Measurements from ENCODE around the gene ST6GALNAC5. TPM values are rescaled to one million over a fixed set of nuclear protein-coding genes. Genes with fewer than 3 reads are reported as not detected.

Gene ST6GALNAC5
- total RNA-seq, 3 donors from 2014 or later (not counting 1 experiment from before 2014, with no cell fraction given): not detected

DNA sequence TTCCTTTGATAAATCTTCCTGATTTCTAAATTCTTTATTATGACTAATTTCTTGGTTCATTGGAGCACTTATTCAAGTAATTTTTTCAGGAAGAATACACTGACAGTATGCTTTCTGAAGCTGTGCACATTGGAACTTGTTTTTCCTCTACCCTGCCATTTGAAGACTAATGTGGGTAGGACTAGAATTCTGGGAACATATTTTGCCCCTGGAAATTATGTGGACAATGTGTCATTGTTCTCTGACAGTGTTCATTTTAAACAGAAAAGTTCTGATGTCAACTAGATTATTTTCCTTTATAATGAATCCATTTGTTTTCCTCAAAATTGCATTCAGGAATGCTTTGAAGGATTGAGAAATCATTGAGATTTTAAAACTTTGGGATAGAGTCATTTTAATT lies 34.8 kb upstream of the ST6GALNAC5 start:
- no peaks in the 10 kb centered on the region for H3K9me3 ChIP-seq (ENCODE audit: control insufficient read depth, insufficient read depth, low read length)
- H3K27me3 ChIP-seq (ENCODE audit: control insufficient read depth, insufficient read depth, low read length): no peaks in the 10 kb centered on the region
- TF ChIP-seq, protein P1, sequence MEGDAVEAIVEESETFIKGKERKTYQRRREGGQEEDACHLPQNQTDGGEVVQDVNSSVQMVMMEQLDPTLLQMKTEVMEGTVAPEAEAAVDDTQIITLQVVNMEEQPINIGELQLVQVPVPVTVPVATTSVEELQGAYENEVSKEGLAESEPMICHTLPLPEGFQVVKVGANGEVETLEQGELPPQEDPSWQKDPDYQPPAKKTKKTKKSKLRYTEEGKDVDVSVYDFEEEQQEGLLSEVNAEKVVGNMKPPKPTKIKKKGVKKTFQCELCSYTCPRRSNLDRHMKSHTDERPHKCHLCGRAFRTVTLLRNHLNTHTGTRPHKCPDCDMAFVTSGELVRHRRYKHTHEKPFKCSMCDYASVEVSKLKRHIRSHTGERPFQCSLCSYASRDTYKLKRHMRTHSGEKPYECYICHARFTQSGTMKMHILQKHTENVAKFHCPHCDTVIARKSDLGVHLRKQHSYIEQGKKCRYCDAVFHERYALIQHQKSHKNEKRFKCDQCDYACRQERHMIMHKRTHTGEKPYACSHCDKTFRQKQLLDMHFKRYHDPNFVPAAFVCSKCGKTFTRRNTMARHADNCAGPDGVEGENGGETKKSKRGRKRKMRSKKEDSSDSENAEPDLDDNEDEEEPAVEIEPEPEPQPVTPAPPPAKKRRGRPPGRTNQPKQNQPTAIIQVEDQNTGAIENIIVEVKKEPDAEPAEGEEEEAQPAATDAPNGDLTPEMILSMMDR (IDR thresholded peaks at IDR 0.05): no peak
- H3K36me3 Mint-ChIP-seq: no peaks in the 10 kb centered on the region
- no peaks in the 10 kb centered on the region for H3K4me1 ChIP-seq (ENCODE audit: control insufficient read depth, insufficient read depth, low read length)
- no peak overlapping the region for H3K4me3 Mint-ChIP-seq
- intact Hi-C loops (cut with micrococcal nuclease): no loop called here
- H3K27ac Mint-ChIP-seq: no peak overlapping the region
- DNase-seq (no peak), ATAC-seq (no peak)
- no peak overlapping the region for H3K27ac ChIP-seq (ENCODE audit: low read length)
- H3K36me3 ChIP-seq (ENCODE audit: control insufficient read depth, insufficient read depth, low read length): no peaks in the 10 kb centered on the region
- peaks cover 3% of the 10 kb centered on the region in 2 donors for H3K9me3 Mint-ChIP-seq
- H3K4me1 Mint-ChIP-seq: peaks cover 0 to 3% of the 10 kb centered on the region in 2 donors
- no peak overlapping the region for H3K4me3 ChIP-seq (ENCODE audit: low read length)
- peaks cover 4 to 7% of the 10 kb centered on the region in 2 donors for H3K27me3 Mint-ChIP-seq (ENCODE audit: low read depth in 2 of 2)

DNA sequence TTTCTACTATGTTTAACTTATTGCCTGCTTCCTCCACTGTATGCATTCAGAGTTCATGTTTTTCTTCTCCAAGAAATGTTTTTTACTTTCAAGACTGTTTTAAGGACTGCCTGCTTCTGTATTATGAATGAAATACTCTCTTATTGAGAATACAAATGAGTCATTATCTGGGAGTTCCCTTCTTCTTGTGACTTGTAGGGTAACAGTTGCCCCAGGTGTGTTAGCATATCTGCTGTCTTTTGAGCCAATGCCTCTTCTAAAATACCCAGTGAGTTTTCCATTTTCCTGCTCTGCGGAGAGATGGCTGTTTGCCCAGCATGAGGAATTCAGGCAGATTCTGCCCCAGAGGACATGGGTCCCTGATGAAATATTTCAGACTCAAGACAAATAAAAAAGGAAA lies 34.1 kb upstream of the ST6GALNAC5 start:
- no peaks in the 10 kb centered on the region for H3K4me1 ChIP-seq (ENCODE audit: control insufficient read depth, insufficient read depth, low read length)
- no peak overlapping the region for H3K27ac ChIP-seq (ENCODE audit: low read length)
- Mint-ChIP-seq H3K4me1 (peaks cover 0 to 3% of the 10 kb centered on the region in 2 donors), H3K27ac (no peak overlapping the region), H3K4me3 (no peak overlapping the region), H3K36me3 (no peaks in the 10 kb centered on the region), H3K27me3 (ENCODE audit: low read depth in 2 of 2) (peaks cover 4 to 7% of the 10 kb centered on the region in 2 donors), H3K9me3 (peaks cover 3% of the 10 kb centered on the region in 2 donors)
- DNase-seq: no peak
- intact Hi-C loops (cut with micrococcal nuclease): no loop called here
- no peaks in the 10 kb centered on the region for H3K36me3 ChIP-seq (ENCODE audit: control insufficient read depth, insufficient read depth, low read length)
- WGBS (ENCODE audit: insufficient coverage): 94% methylated on average over 1 of the region's 1 CpG
- TF ChIP-seq, protein P1 (IDR thresholded peaks at IDR 0.05): no peak
- H3K27me3 ChIP-seq (ENCODE audit: control insufficient read depth, insufficient read depth, low read length): no peaks in the 10 kb centered on the region
- ATAC-seq: no peak
- H3K9me3 ChIP-seq (ENCODE audit: control insufficient read depth, insufficient read depth, low read length): no peaks in the 10 kb centered on the region
- no peak overlapping the region for H3K4me3 ChIP-seq (ENCODE audit: low read length)

DNA sequence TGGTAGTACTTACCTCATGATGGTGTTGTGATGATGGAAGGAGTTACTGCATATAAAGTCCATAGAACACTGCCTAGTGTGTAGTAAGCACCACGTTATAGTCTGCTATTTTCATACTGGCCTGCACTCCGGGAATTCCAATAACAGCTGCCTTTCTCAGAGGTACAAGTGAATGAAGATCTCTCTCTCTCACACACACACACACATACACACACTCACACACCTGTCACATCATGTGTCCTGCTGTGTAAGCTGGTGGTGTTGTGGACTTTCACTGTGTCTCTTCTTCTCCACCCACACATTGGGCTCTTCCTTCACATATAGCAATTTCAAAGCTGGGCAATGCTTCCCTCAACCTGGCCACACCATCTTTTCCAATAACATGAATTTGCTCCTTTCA lies 33.4 kb upstream of the ST6GALNAC5 start:
- H3K27ac ChIP-seq (ENCODE audit: low read length): no peak overlapping the region
- Mint-ChIP-seq H3K27me3 (ENCODE audit: low read depth in 2 of 2) (peaks cover 4 to 7% of the 10 kb centered on the region in 2 donors), H3K9me3 (peaks cover 3% of the 10 kb centered on the region in 2 donors), H3K27ac (no peak overlapping the region), H3K36me3 (no peaks in the 10 kb centered on the region), H3K4me3 (no peak overlapping the region), H3K4me1 (peaks cover 0 to 3% of the 10 kb centered on the region in 2 donors)
- ATAC-seq: no peak
- intact Hi-C loops (cut with micrococcal nuclease): no loop called here
- H3K27me3 ChIP-seq (ENCODE audit: control insufficient read depth, insufficient read depth, low read length): no peaks in the 10 kb centered on the region
- TF ChIP-seq, protein P1 (IDR thresholded peaks at IDR 0.05): no peak
- WGBS (ENCODE audit: insufficient coverage): 85% methylated on average over 2 of the region's 2 CpGs
- no peaks in the 10 kb centered on the region for H3K9me3 ChIP-seq (ENCODE audit: control insufficient read depth, insufficient read depth, low read length)
- no peak overlapping the region for H3K4me3 ChIP-seq (ENCODE audit: low read length)
- no peak for DNase-seq
- no peaks in the 10 kb centered on the region for H3K36me3 ChIP-seq (ENCODE audit: control insufficient read depth, insufficient read depth, low read length)
- H3K4me1 ChIP-seq (ENCODE audit: control insufficient read depth, insufficient read depth, low read length): no peaks in the 10 kb centered on the region

DNA sequence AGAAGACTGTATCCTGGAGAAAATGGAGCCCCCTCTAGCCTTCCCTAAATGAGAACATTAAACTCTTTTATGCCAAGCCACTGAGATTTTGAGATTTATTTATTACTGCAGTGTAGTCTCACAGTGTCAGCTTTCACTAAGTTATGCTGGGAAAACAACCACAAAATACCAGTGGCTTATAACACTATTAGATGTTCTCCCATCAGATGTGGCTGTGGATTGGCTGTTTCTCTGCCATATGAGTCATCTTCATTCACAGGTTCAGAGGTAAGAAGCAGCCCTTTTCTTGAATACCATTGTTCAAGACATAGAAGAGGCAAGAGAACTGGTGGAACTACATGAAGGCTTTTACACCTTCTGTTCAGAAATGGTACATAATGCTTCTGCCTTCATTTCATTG lies 32.1 kb upstream of the ST6GALNAC5 start:
- TF ChIP-seq, protein P1 (IDR thresholded peaks at IDR 0.05): no peak
- Histone ChIP-seq H3K4me1 (ENCODE audit: control insufficient read depth, insufficient read depth, low read length) (no peaks in the 10 kb centered on the region), H3K36me3 (ENCODE audit: control insufficient read depth, insufficient read depth, low read length) (no peaks in the 10 kb centered on the region), H3K27me3 (ENCODE audit: control insufficient read depth, insufficient read depth, low read length) (no peaks in the 10 kb centered on the region), H3K4me3 (ENCODE audit: low read length) (no peak overlapping the region), H3K9me3 (ENCODE audit: control insufficient read depth, insufficient read depth, low read length) (no peaks in the 10 kb centered on the region), H3K27ac (ENCODE audit: low read length) (no peak overlapping the region)
- intact Hi-C loops (cut with micrococcal nuclease): no loop called here
- no peaks in the 10 kb centered on the region for H3K36me3 Mint-ChIP-seq
- ATAC-seq (no peak), DNase-seq (no peak)
- peaks cover 3% of the 10 kb centered on the region in 2 donors for H3K9me3 Mint-ChIP-seq
- H3K4me1 Mint-ChIP-seq: peaks cover 0 to 3% of the 10 kb centered on the region in 2 donors
- no peak overlapping the region for H3K4me3 Mint-ChIP-seq
- H3K27me3 Mint-ChIP-seq (ENCODE audit: low read depth in 2 of 2): peaks cover 4 to 7% of the 10 kb centered on the region in 2 donors
- no peak overlapping the region for H3K27ac Mint-ChIP-seq
